Measurements from ENCODE around the gene HIBADH. TPM values are rescaled to one million over a fixed set of nuclear protein-coding genes. Genes with fewer than 3 reads are reported as not detected.

HIBADH gene
- total RNA-seq, 1 experiment from 2014 or later, result 31.2 TPM

- in situ Hi-C loops (cut with HindIII; ENCODE audit: low pct_unique_long_range_greater_than_20kb, low sequenced_read_pairs) (no loop called here), intact Hi-C loops (cut with micrococcal nuclease; ENCODE audit: unreplicated experiment) (no loop called here)
- H3K27ac ChIP-seq (ENCODE audit: low read length), result no peak overlapping the region
- TF ChIP-seq CTCF (IDR thresholded peaks at IDR 0.05) (no peak), POLR2AphosphoS5 (IDR thresholded peaks at IDR 0.05; ENCODE audit: low read depth, low read length) (no peak), TCF7L2 (IDR thresholded peaks at IDR 0.05; ENCODE audit: low read depth, low read length) (no peak), REST (IDR thresholded peaks at IDR 0.05; ENCODE audit: insufficient read depth in 1 of 2, low read depth in 2 of 2, low read length in 1 of 2) (no peak), SIN3A (IDR thresholded peaks at IDR 0.05; ENCODE audit: borderline replicate concordance, insufficient read depth, low read depth, low read length) (no peak)
- H3K27me3 ChIP-seq (ENCODE audit: control insufficient read depth, insufficient read depth, low read length), result no peaks in the 10 kb centered on the region
- H3K9me3 ChIP-seq (ENCODE audit: control insufficient read depth, insufficient read depth, low read depth, low read length), result no peaks in the 10 kb centered on the region
- H3K4me3 ChIP-seq (ENCODE audit: low read depth in 2 of 2, low read length in 2 of 2), result no peak overlapping the region
- ChIA-PET POLR2A (no interaction called here), CTCF (no interaction called here)
- DNase-seq (ENCODE audit: low read depth, low spot score) (no peak), ATAC-seq (no peak)
- BruUV-seq (replicated peaks), result no TSS peak
- H3K36me3 ChIP-seq (ENCODE audit: control insufficient read depth, insufficient read depth, low read length), result no peaks in the 10 kb centered on the region
- H3K4me1 ChIP-seq (ENCODE audit: control insufficient read depth, insufficient read depth, low read length), result no peaks in the 10 kb centered on the region; the same call in 1 of the 2 replicates
Observed at GRCh38 chr7:27700501-27700900, 37.8 kb upstream of the HIBADH start.

- no peaks in the 10 kb centered on the region; the same call in 1 of the 2 replicates for H3K4me1 ChIP-seq (ENCODE audit: control insufficient read depth, insufficient read depth, low read length)
- in situ Hi-C loops (cut with HindIII; ENCODE audit: low pct_unique_long_range_greater_than_20kb, low sequenced_read_pairs), result no loop called here
- no peak for DNase-seq (ENCODE audit: low read depth, low spot score)
- no peak for TF ChIP-seq SIN3A (IDR thresholded peaks at IDR 0.05; ENCODE audit: borderline replicate concordance, insufficient read depth, low read depth, low read length)
- no peak for TF ChIP-seq REST (IDR thresholded peaks at IDR 0.05; ENCODE audit: insufficient read depth in 1 of 2, low read depth in 2 of 2, low read length in 1 of 2)
- TF ChIP-seq TCF7L2 (IDR thresholded peaks at IDR 0.05; ENCODE audit: low read depth, low read length), result no peak
- TF ChIP-seq CTCF (IDR thresholded peaks at IDR 0.05), result no peak
- TF ChIP-seq POLR2AphosphoS5 (IDR thresholded peaks at IDR 0.05; ENCODE audit: low read depth, low read length), result no peak
- no peak overlapping the region for H3K27ac ChIP-seq (ENCODE audit: low read length)
- CTCF ChIA-PET, result no interaction called here
- no peak overlapping the region for H3K4me3 ChIP-seq (ENCODE audit: low read depth in 2 of 2, low read length in 2 of 2)
- no peaks in the 10 kb centered on the region for H3K27me3 ChIP-seq (ENCODE audit: control insufficient read depth, insufficient read depth, low read length)
- no peak for ATAC-seq
- intact Hi-C loops (cut with micrococcal nuclease; ENCODE audit: unreplicated experiment), result no loop called here
- POLR2A ChIA-PET, result no interaction called here
- BruUV-seq (replicated peaks), result no TSS peak
- H3K9me3 ChIP-seq (ENCODE audit: control insufficient read depth, insufficient read depth, low read depth, low read length), result no peaks in the 10 kb centered on the region
- no peaks in the 10 kb centered on the region for H3K36me3 ChIP-seq (ENCODE audit: control insufficient read depth, insufficient read depth, low read length)
Observed at GRCh38 chr7:27699751-27700150, 37.1 kb upstream of the HIBADH start.

Measured in Panc1 (cell line).